ENCODE data around the gene SMARCA2. TPM values are rescaled to one million over a fixed set of nuclear protein-coding genes. Genes with fewer than 3 reads are reported as not detected.

Gene SMARCA2
- total RNA-seq, 1 donor: 147 TPM

- no peaks in the 10 kb centered on the region for H3K9me3 ChIP-seq (ENCODE audit: low read depth, low read length)
- no peaks in the 10 kb centered on the region for H3K27me3 ChIP-seq (ENCODE audit: insufficient read depth, low read length)
- peaks cover 23% of the 10 kb centered on the region for H3K4me1 ChIP-seq (ENCODE audit: insufficient read depth, low read length)
- no peak overlapping the region for H3K4me3 ChIP-seq (ENCODE audit: low read length)
Measured at GRCh38 chr9:2228641-2229040, 213.5 kb downstream of the SMARCA2 start.

GRCh38 chr9:2229109-2229721, 214.1 kb downstream of the SMARCA2 start:
- Histone ChIP-seq H3K9me3 (ENCODE audit: low read depth, low read length) (no peaks in the 10 kb centered on the region), H3K27me3 (ENCODE audit: insufficient read depth, low read length) (no peaks in the 10 kb centered on the region), H3K4me3 (ENCODE audit: low read length) (no peak overlapping the region), H3K4me1 (ENCODE audit: insufficient read depth, low read length) (peaks cover 23% of the 10 kb centered on the region)

- Histone ChIP-seq H3K9me3 (ENCODE audit: low read depth, low read length) (no peaks in the 10 kb centered on the region), H3K27me3 (ENCODE audit: insufficient read depth, low read length) (no peaks in the 10 kb centered on the region), H3K4me1 (ENCODE audit: insufficient read depth, low read length) (peaks cover 23% of the 10 kb centered on the region), H3K4me3 (ENCODE audit: low read length) (no peak overlapping the region)
Measured at GRCh38 chr9:2230362-2230761, 215.2 kb downstream of the SMARCA2 start.

GRCh38 chr9:2231101-2231500, 216.0 kb downstream of the SMARCA2 start:
- Histone ChIP-seq H3K27me3 (ENCODE audit: insufficient read depth, low read length) (no peaks in the 10 kb centered on the region), H3K4me1 (ENCODE audit: insufficient read depth, low read length) (peaks cover 23% of the 10 kb centered on the region), H3K4me3 (ENCODE audit: low read length) (no peak overlapping the region), H3K9me3 (ENCODE audit: low read depth, low read length) (no peaks in the 10 kb centered on the region)

- no peaks in the 10 kb centered on the region for H3K9me3 ChIP-seq (ENCODE audit: low read depth, low read length)
- peaks cover 23% of the 10 kb centered on the region for H3K4me1 ChIP-seq (ENCODE audit: insufficient read depth, low read length)
Measured at GRCh38 chr9:2231829-2232228, 216.7 kb downstream of the SMARCA2 start.

GRCh38 chr9:2233274-2233673, 218.1 kb downstream of the SMARCA2 start:
- Histone ChIP-seq H3K4me1 (ENCODE audit: insufficient read depth, low read length) (peaks cover 17% of the 10 kb centered on the region), H3K9me3 (ENCODE audit: low read depth, low read length) (no peaks in the 10 kb centered on the region), H3K27me3 (ENCODE audit: insufficient read depth, low read length) (no peaks in the 10 kb centered on the region), H3K4me3 (ENCODE audit: low read length) (no peak overlapping the region)

More at GRCh38 chr9:2231829-2232228, 216.7 kb downstream of the SMARCA2 start:
- Histone ChIP-seq H3K4me3 (ENCODE audit: low read length) (no peak overlapping the region), H3K27me3 (ENCODE audit: insufficient read depth, low read length) (no peaks in the 10 kb centered on the region)

GRCh38 chr9:2234371-2234893, 219.3 kb downstream of the SMARCA2 start:
- Histone ChIP-seq H3K9me3 (ENCODE audit: low read depth, low read length) (no peaks in the 10 kb centered on the region), H3K27me3 (ENCODE audit: insufficient read depth, low read length) (no peaks in the 10 kb centered on the region), H3K4me1 (ENCODE audit: insufficient read depth, low read length) (peaks cover 6% of the 10 kb centered on the region), H3K4me3 (ENCODE audit: low read length) (no peak overlapping the region)

GRCh38 chr9:2235623-2236022, 220.5 kb downstream of the SMARCA2 start:
- H3K4me1 ChIP-seq (ENCODE audit: insufficient read depth, low read length): no peaks in the 10 kb centered on the region
- no peaks in the 10 kb centered on the region for H3K9me3 ChIP-seq (ENCODE audit: low read depth, low read length)
- H3K27me3 ChIP-seq (ENCODE audit: insufficient read depth, low read length): no peaks in the 10 kb centered on the region
- no peak overlapping the region for H3K4me3 ChIP-seq (ENCODE audit: low read length)

GRCh38 chr9:2236850-2237249, 221.7 kb downstream of the SMARCA2 start:
- H3K4me3 ChIP-seq (ENCODE audit: low read length): no peak overlapping the region

GRCh38 chr9:2241461-2241835, 226.3 kb downstream of the SMARCA2 start:
- Histone ChIP-seq H3K27me3 (ENCODE audit: insufficient read depth, low read length) (peaks cover 10% of the 10 kb centered on the region), H3K4me1 (ENCODE audit: insufficient read depth, low read length) (peaks cover 17% of the 10 kb centered on the region), H3K9me3 (ENCODE audit: low read depth, low read length) (no peaks in the 10 kb centered on the region), H3K4me3 (ENCODE audit: low read length) (peak overlapping the region; percentile 40)

More at GRCh38 chr9:2236850-2237249, 221.7 kb downstream of the SMARCA2 start:
- Histone ChIP-seq H3K4me1 (ENCODE audit: insufficient read depth, low read length) (peaks cover 5% of the 10 kb centered on the region), H3K27me3 (ENCODE audit: insufficient read depth, low read length) (no peaks in the 10 kb centered on the region), H3K9me3 (ENCODE audit: low read depth, low read length) (no peaks in the 10 kb centered on the region)

- peak overlapping the region; percentile 40 for H3K4me3 ChIP-seq (ENCODE audit: low read length)
Measured at GRCh38 chr9:2241836-2242741, 226.9 kb downstream of the SMARCA2 start.

GRCh38 chr9:2242831-2243330, 227.7 kb downstream of the SMARCA2 start:
- Histone ChIP-seq H3K27me3 (ENCODE audit: insufficient read depth, low read length) (peaks cover 10% of the 10 kb centered on the region), H3K4me3 (ENCODE audit: low read length) (no peak overlapping the region), H3K4me1 (ENCODE audit: insufficient read depth, low read length) (peaks cover 17% of the 10 kb centered on the region), H3K9me3 (ENCODE audit: low read depth, low read length) (no peaks in the 10 kb centered on the region)

More at GRCh38 chr9:2241836-2242741, 226.9 kb downstream of the SMARCA2 start:
- H3K9me3 ChIP-seq (ENCODE audit: low read depth, low read length): no peaks in the 10 kb centered on the region
- peaks cover 10% of the 10 kb centered on the region for H3K27me3 ChIP-seq (ENCODE audit: insufficient read depth, low read length)
- peaks cover 17% of the 10 kb centered on the region for H3K4me1 ChIP-seq (ENCODE audit: insufficient read depth, low read length)
